ENCODE measurements around the gene GRIN1. TPM values are rescaled to one million over a fixed set of nuclear protein-coding genes. Genes with fewer than 3 reads are reported as not detected.
"Not testable (repeated sequence)": the region's sequence is repeated elsewhere in the genome, so short reads cannot be mapped to it uniquely, and the experiment has no call there.

GRIN1 gene
- total and polyA plus RNA-seq, 10 of the 15 experiments (the other 5 are each of a cell fraction or from before 2014, with no cell fraction given) = 0.05 to 0.10 (median 0.06) TPM; not detected in 6

- ChIA-PET SMC1A (ENCODE audit: uncharacterized antibody, unreplicated experiment) (interaction anchor here (0.8 to 2.6 kb wide), 3 partner anchors 9 to 118 kb away, joined by 3 to 14 read pairs (median 4); no protein-coding TSS in a partner anchor), CTCF (interaction anchor here (0.8 to 2.6 kb wide), 11 partner anchors 26 to 114 kb away, joined by 3 to 16 read pairs (median 3); partner anchors contain the start of genes CYSRT1 and RNF224), POLR2A (interaction anchor here (1.0 to 2.6 kb wide), 4 partner anchors 29 to 118 kb away, joined by 3 to 18 read pairs (median 6); partner anchors contain the start of genes TMEM210 and TUBB4B), RAD21 (ENCODE audit: unreplicated experiment) (interaction anchor here (1.0 to 2.9 kb wide), 5 partner anchors 26 to 119 kb away, joined by 3 to 26 read pairs (median 3); partner anchors contain the start of genes CYSRT1, RNF208 and TUBB4B)
- Histone ChIP-seq H3K4me2 (ENCODE audit: control insufficient read depth, insufficient read depth) (peak overlapping the region; percentile 58), H3K4me3 (peak overlapping the region; percentile 22; the same call in 1 of the 2 replicates), H3K4me1 (ENCODE audit: control insufficient read depth, insufficient read depth, low read length) (peaks cover 37% of the 10 kb centered on the region), H3K27ac (ENCODE audit: control insufficient read depth, insufficient read depth) (peak overlapping the region; percentile 47)
- in situ Hi-C loops (cut with MboI) (loop anchor here (5.0 kb wide), 1 partner anchor 105 kb away; the partner anchor contains the start of genes CYSRT1 and RNF224), intact Hi-C loops (cut with micrococcal nuclease; ENCODE audit: unreplicated experiment) (loop anchor here (2.0 kb wide), 1 partner anchor 79 kb away; the partner anchor contains the start of gene TPRN)
- H3K9ac ChIP-seq (ENCODE audit: control insufficient read depth, insufficient read depth, low read length); FAIRE-seq; H3K9me3 ChIP-seq (replicated peaks; ENCODE audit: control insufficient read depth, insufficient read depth, low read length); H4K20me1 ChIP-seq (ENCODE audit: control insufficient read depth, insufficient read depth); H3K27me3 ChIP-seq (replicated peaks in 1 of 2; ENCODE audit: control insufficient read depth in 2 of 2, insufficient read depth in 2 of 2, low read length in 1 of 2); H3K36me3 ChIP-seq (ENCODE audit: control insufficient read depth in 2 of 2, insufficient read depth in 2 of 2, low read length in 1 of 2); H2AFZ ChIP-seq (ENCODE audit: control insufficient read depth, low read depth, low read length); H3K79me2 ChIP-seq (ENCODE audit: control insufficient read depth, insufficient read depth, low read length); DNase-seq (ENCODE audit: low read depth, low spot score): not testable (repeated sequence)
- peak; percentile 76 for ATAC-seq
- WGBS (ENCODE audit: insufficient coverage, insufficient replicate concordance, low lambda C conversion rate, missing lambda C conversion rate) = 9% methylated on average over 21 of the region's 25 CpGs
- TSS peak; percentile 86 for BruUV-seq (replicated peaks)
- TF ChIP-seq ZBTB40 (IDR thresholded peaks at IDR 0.05; ENCODE audit: borderline replicate concordance) (0 out of 2 replicates have a peak, but pooled peaks have one; percentile 38), NKRF (conservative IDR thresholded peaks at IDR 0.05) (0 out of 2 replicates have a peak, but pooled peaks have one; percentile 26), MLLT1 (IDR thresholded peaks at IDR 0.05) (peak; percentile 67), USF1 (IDR thresholded peaks at IDR 0.05; ENCODE audit: borderline replicate concordance, extremely low read length, insufficient read depth, low read depth, low read length) (peak; percentile 9), JUNB (IDR thresholded peaks at IDR 0.05) (0 out of 2 replicates have a peak, but pooled peaks have one; percentile 10), RAD51 (IDR thresholded peaks at IDR 0.05) (peak; percentile 89), BHLHE40 (IDR thresholded peaks at IDR 0.05; ENCODE audit: borderline replicate concordance in 1 of 2, low read depth in 2 of 2, low read length in 1 of 2) (peak; percentile 64 to 90), NR2F1 (conservative IDR thresholded peaks at IDR 0.05) (peak; percentile 60; the same call in 1 of the 2 replicates)
Observed at GRCh38 chr9:137121927-137122795, 16.8 kb upstream of the GRIN1 start.
